Measurements from ENCODE around the gene EGLN3. TPM values are rescaled to one million over a fixed set of nuclear protein-coding genes. Genes with fewer than 3 reads are reported as not detected.

EGLN3 gene
- total RNA-seq, 1 experiment from 2014 or later, result 0.54 TPM

DNA sequence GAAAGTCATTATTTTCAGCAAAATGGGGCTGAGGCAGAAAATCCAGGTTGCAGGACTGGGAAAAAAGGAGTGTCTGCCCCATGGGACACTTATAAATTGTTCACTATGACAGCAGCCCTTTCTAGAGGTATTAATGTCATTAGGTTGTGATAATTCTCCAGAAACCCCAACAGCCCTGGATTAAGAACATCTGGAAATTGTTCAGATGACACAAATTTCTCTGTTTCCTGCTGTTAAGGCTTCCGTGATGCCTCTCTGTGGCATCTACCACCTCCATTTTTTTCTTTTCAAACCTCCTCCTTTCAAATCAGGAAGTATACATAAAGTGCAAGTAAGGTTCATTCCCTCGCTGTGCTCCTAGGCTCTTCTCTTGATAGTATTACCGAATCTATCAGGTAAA lies 25.6 kb downstream of the EGLN3 start:
- POLR2A ChIA-PET, result no interaction called here
- intact Hi-C loops (cut with micrococcal nuclease), result no loop called here
- Mint-ChIP-seq H3K4me1 (ENCODE audit: insufficient read depth, unreplicated experiment) (no peaks in the 10 kb centered on the region), H3K36me3 (ENCODE audit: insufficient read depth, unreplicated experiment) (no peaks in the 10 kb centered on the region), H3K4me3 (ENCODE audit: unreplicated experiment) (no peak overlapping the region), H3K27me3 (ENCODE audit: insufficient read depth, unreplicated experiment) (no peaks in the 10 kb centered on the region), H3K9me3 (ENCODE audit: unreplicated experiment) (no peaks in the 10 kb centered on the region), H3K27ac (ENCODE audit: low read depth, unreplicated experiment) (no peak overlapping the region)
- BruUV-seq (replicated peaks), result no TSS peak
- DNase-seq (ENCODE audit: unreplicated experiment), result no peak
- TF ChIP-seq, protein P1, sequence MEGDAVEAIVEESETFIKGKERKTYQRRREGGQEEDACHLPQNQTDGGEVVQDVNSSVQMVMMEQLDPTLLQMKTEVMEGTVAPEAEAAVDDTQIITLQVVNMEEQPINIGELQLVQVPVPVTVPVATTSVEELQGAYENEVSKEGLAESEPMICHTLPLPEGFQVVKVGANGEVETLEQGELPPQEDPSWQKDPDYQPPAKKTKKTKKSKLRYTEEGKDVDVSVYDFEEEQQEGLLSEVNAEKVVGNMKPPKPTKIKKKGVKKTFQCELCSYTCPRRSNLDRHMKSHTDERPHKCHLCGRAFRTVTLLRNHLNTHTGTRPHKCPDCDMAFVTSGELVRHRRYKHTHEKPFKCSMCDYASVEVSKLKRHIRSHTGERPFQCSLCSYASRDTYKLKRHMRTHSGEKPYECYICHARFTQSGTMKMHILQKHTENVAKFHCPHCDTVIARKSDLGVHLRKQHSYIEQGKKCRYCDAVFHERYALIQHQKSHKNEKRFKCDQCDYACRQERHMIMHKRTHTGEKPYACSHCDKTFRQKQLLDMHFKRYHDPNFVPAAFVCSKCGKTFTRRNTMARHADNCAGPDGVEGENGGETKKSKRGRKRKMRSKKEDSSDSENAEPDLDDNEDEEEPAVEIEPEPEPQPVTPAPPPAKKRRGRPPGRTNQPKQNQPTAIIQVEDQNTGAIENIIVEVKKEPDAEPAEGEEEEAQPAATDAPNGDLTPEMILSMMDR (IDR thresholded peaks at IDR 0.05; ENCODE audit: unreplicated experiment), result no peak
- CTCF ChIA-PET, result interaction anchor here (0.9 kb wide), 1 partner anchor 33 kb away, joined by 3 read pairs; no protein-coding TSS in a partner anchor

GRCh38 chr14:33924566-33925100 lies 26.2 kb downstream of the EGLN3 start:
- ChIA-PET CTCF (interaction anchor here (0.6 to 0.9 kb wide), 3 partner anchors 32 to 208 kb away, joined by 3 to 4 read pairs (median 3); no protein-coding TSS in a partner anchor), POLR2A (no interaction called here)
- no peak for DNase-seq (ENCODE audit: unreplicated experiment)
- no TSS peak for BruUV-seq (replicated peaks)
- intact Hi-C loops (cut with micrococcal nuclease), result no loop called here
- Mint-ChIP-seq H3K36me3 (ENCODE audit: insufficient read depth, unreplicated experiment) (no peaks in the 10 kb centered on the region), H3K27me3 (ENCODE audit: insufficient read depth, unreplicated experiment) (no peaks in the 10 kb centered on the region), H3K9me3 (ENCODE audit: unreplicated experiment) (no peaks in the 10 kb centered on the region), H3K27ac (ENCODE audit: low read depth, unreplicated experiment) (no peak overlapping the region), H3K4me3 (ENCODE audit: unreplicated experiment) (no peak overlapping the region), H3K4me1 (ENCODE audit: insufficient read depth, unreplicated experiment) (no peaks in the 10 kb centered on the region)
- TF ChIP-seq, protein P1 (IDR thresholded peaks at IDR 0.05; ENCODE audit: unreplicated experiment), result no peak

- peak; percentile 30 for DNase-seq (ENCODE audit: unreplicated experiment)
- POLR2A ChIA-PET, result interaction anchor here (0.9 kb wide), 1 partner anchor 12 kb away, joined by 3 read pairs; no protein-coding TSS in a partner anchor
- intact Hi-C loops (cut with micrococcal nuclease), result no loop called here
- H3K4me3 Mint-ChIP-seq (ENCODE audit: unreplicated experiment), result no peak overlapping the region
- H3K36me3 Mint-ChIP-seq (ENCODE audit: insufficient read depth, unreplicated experiment), result no peaks in the 10 kb centered on the region
- H3K4me1 Mint-ChIP-seq (ENCODE audit: insufficient read depth, unreplicated experiment), result peaks cover 2% of the 10 kb centered on the region
- H3K27ac Mint-ChIP-seq (ENCODE audit: low read depth, unreplicated experiment), result no peak overlapping the region
- H3K27me3 Mint-ChIP-seq (ENCODE audit: insufficient read depth, unreplicated experiment), result no peaks in the 10 kb centered on the region
- no TSS peak for BruUV-seq (replicated peaks)
- H3K9me3 Mint-ChIP-seq (ENCODE audit: unreplicated experiment), result no peaks in the 10 kb centered on the region
- CTCF ChIA-PET, result interaction anchor here (0.8 to 1.8 kb wide), 2 partner anchors 176 to 307 kb away, joined by 4 read pairs; no protein-coding TSS in a partner anchor
- TF ChIP-seq, protein P1 (IDR thresholded peaks at IDR 0.05; ENCODE audit: unreplicated experiment), result no peak
Observed at GRCh38 chr14:33922125-33922524, 28.7 kb downstream of the EGLN3 start.

- intact Hi-C loops (cut with micrococcal nuclease), result no loop called here
- POLR2A ChIA-PET, result interaction anchor here (0.6 kb wide), 2 partner anchors 275 to 392 kb away, joined by 3 to 4 read pairs; no protein-coding TSS in a partner anchor
- H3K4me1 Mint-ChIP-seq (ENCODE audit: insufficient read depth, unreplicated experiment), result peaks cover 14% of the 10 kb centered on the region
- no TSS peak for BruUV-seq (replicated peaks)
- H3K27me3 Mint-ChIP-seq (ENCODE audit: insufficient read depth, unreplicated experiment), result no peaks in the 10 kb centered on the region
- no peak overlapping the region for H3K27ac Mint-ChIP-seq (ENCODE audit: low read depth, unreplicated experiment)
- no peaks in the 10 kb centered on the region for H3K9me3 Mint-ChIP-seq (ENCODE audit: unreplicated experiment)
- CTCF ChIA-PET, result interaction anchor here (0.5 to 0.8 kb wide), 2 partner anchors 11 to 78 kb away, joined by 3 read pairs; no protein-coding TSS in a partner anchor
- H3K36me3 Mint-ChIP-seq (ENCODE audit: insufficient read depth, unreplicated experiment), result no peaks in the 10 kb centered on the region
- no peak overlapping the region for H3K4me3 Mint-ChIP-seq (ENCODE audit: unreplicated experiment)
- no peak for DNase-seq (ENCODE audit: unreplicated experiment)
- TF ChIP-seq, protein P1 (IDR thresholded peaks at IDR 0.05; ENCODE audit: unreplicated experiment), result no peak
Observed at GRCh38 chr14:33918256-33918655, 32.6 kb downstream of the EGLN3 start.
